Neural cell (in vitro differentiated cells): ENCODE results near the gene TFPI. TPM values are rescaled to one million over a fixed set of nuclear protein-coding genes. Genes with fewer than 3 reads are reported as not detected.

Experiments
- H2AFZ ChIP-seq: fragments of 200-600, 300-800 bp; sonication (generic), shearing (Covaris generic); 2 replicates; pipeline ENCODE4 v1.6.0; 2014; ENCODE audit warnings: low read depth, mild to moderate bottlenecking, antibody characterized with exemption, low read length, moderate library complexity
- H3F3A ChIP-seq: fragments of 200-600 bp; shearing (Covaris generic); 2 replicates; pipeline ENCODE4 v1.6.1; 2016; ENCODE audit warnings: mild to moderate bottlenecking, moderate library complexity, mixed read lengths, antibody characterized with exemption, low read length; ENCODE audit not compliant: insufficient read depth, poor library complexity, severe bottlenecking
- H3K27ac ChIP-seq: fragments of 200-600, 300-800 bp; sonication (generic), shearing (Covaris generic); 2 replicates; pipeline ENCODE4 v1.5.1; 2014; ENCODE audit warnings: mild to moderate bottlenecking, low read length, moderate library complexity
- H3K27me3 ChIP-seq: fragments of 300-800, 200-600 bp; sonication (generic), shearing (Covaris generic); 2 replicates; pipeline ENCODE4 v1.6.0; 2014; ENCODE audit warnings: mild to moderate bottlenecking, low read depth, low read length, moderate library complexity; ENCODE audit not compliant: insufficient read depth
- H3K36me3 ChIP-seq: fragments of 300-800, 200-600 bp; sonication (generic), shearing (Covaris generic); 2 replicates; pipeline ENCODE4 v1.5.1; 2014; ENCODE audit warnings: mild to moderate bottlenecking, antibody characterized with exemption, low read length, moderate library complexity; ENCODE audit not compliant: insufficient read depth
- H3K4me2 ChIP-seq: fragments of 300-800, 200-600 bp; sonication (generic), shearing (Covaris generic); 2 replicates; pipeline ENCODE4 v1.6.0; 2014; ENCODE audit warnings: mild to moderate bottlenecking, low read length
- H3K4me3 ChIP-seq: fragments of 300-800, 200-600 bp; sonication (generic), shearing (Covaris generic); 2 replicates; pipeline ENCODE4 v1.5.1; 2014; ENCODE audit warnings: mild to moderate bottlenecking, low read length, moderate library complexity
- H3K79me2 ChIP-seq: fragments of 200-600 bp; shearing (Covaris generic); replicated peaks from 2 replicates; pipeline ENCODE4 v1.6.0; 2014; ENCODE audit warnings: mild to moderate bottlenecking, low read length, moderate library complexity; ENCODE audit not compliant: insufficient read depth
- H3K9ac ChIP-seq: fragments of 300-800, 200-600 bp; sonication (generic), shearing (Covaris generic); 2 replicates; pipeline ENCODE4 v1.6.1; 2016; ENCODE audit warnings: mild to moderate bottlenecking, low read length, mixed read lengths
- H3K9me2 ChIP-seq: fragments of 200-600 bp; shearing (Covaris generic); 2 replicates; pipeline ENCODE4 v1.6.1; 2016; ENCODE audit warnings: mild to moderate bottlenecking, low read length, mixed read lengths; ENCODE audit not compliant: insufficient read depth
- H3K9me3 ChIP-seq: fragments of 200-600, 300-800 bp; sonication (generic), shearing (Covaris generic); 2 replicates; pipeline ENCODE4 v1.6.1; 2016; ENCODE audit warnings: mild to moderate bottlenecking, mixed run types, low read length, moderate library complexity, mixed read lengths
- H4K20me1 ChIP-seq: fragments of 200-600 bp; shearing (Covaris generic); 2 replicates; pipeline ENCODE4 v1.6.1; 2016; ENCODE audit warnings: mild to moderate bottlenecking, mixed run types; ENCODE audit not compliant: insufficient read depth
- EP300 ChIP-seq: fragments of 450-650 bp; conservative IDR thresholded peaks from 2 replicates; pipeline ENCODE4 v1.6.1; 2014; ENCODE audit warnings: antibody characterized with exemption, mild to moderate bottlenecking, moderate library complexity; ENCODE audit not compliant: poor library complexity, severe bottlenecking
- EZH2 ChIP-seq: fragments of 200-600, 300-800 bp; shearing (Covaris generic), sonication (generic); IDR thresholded peaks from 2 replicates; pipeline ENCODE4 v1.6.1; 2014; ENCODE audit warnings: antibody characterized with exemption, low read length, borderline replicate concordance, mild to moderate bottlenecking; ENCODE audit not compliant: insufficient read depth, poor library complexity, severe bottlenecking
- MXI1 ChIP-seq: fragments of 450-650 bp; conservative IDR thresholded peaks from 2 replicates; pipeline ENCODE4 v1.6.1; 2014; ENCODE audit warnings: antibody characterized with exemption, mild to moderate bottlenecking; ENCODE audit not compliant: poor library complexity, severe bottlenecking
- POLR2AphosphoS5 ChIP-seq: IDR thresholded peaks from 2 replicates; pipeline ENCODE4 v1.6.1; 2012
- RAD21 ChIP-seq: fragments of 450-650 bp; conservative IDR thresholded peaks from 2 replicates; pipeline ENCODE4 v1.6.1; 2014; ENCODE audit warnings: antibody characterized with exemption, mild to moderate bottlenecking, moderate library complexity
- SMC3 ChIP-seq: fragments of 450-650 bp; conservative IDR thresholded peaks from 2 replicates; pipeline ENCODE4 v1.6.1; 2014; ENCODE audit warnings: antibody characterized with exemption, mild to moderate bottlenecking, moderate library complexity; ENCODE audit not compliant: poor library complexity
- TAF1 ChIP-seq: IDR thresholded peaks from 2 replicates; pipeline ENCODE4 v1.6.1; 2012; ENCODE audit warnings: low read depth
- polyA plus RNA-seq: library from polyadenylated mRNA; depleted of rRNA; stranded (reverse); fragments of >200 nt; gene quantifications from 2 replicates; pipeline ENCODE4 v1.2.3, GENCODE V29; 2014
- small RNA-seq, 3 experiments: library from RNA; depleted of rRNA; stranded (forward); fragments of <200 nt; gene quantifications; one replicate each; pipeline ENCODE3, GENCODE V24; 2012
- TF ChIP-seq, protein P1 (sequence below): IDR thresholded peaks from 2 replicates; pipeline ENCODE4 v1.6.1; 2012; ENCODE audit warnings: borderline replicate concordance
- TF ChIP-seq, protein P2 (sequence below): fragments of 450-650 bp; IDR thresholded peaks from 2 replicates; pipeline ENCODE4 v1.5.1; 2014; ENCODE audit warnings: antibody characterized with exemption, mild to moderate bottlenecking, moderate library complexity; ENCODE audit not compliant: poor library complexity, severe bottlenecking

Gene TFPI
- polyA plus RNA-seq, 1 donor from 2014 or later: 0.51 TPM

DNA sequence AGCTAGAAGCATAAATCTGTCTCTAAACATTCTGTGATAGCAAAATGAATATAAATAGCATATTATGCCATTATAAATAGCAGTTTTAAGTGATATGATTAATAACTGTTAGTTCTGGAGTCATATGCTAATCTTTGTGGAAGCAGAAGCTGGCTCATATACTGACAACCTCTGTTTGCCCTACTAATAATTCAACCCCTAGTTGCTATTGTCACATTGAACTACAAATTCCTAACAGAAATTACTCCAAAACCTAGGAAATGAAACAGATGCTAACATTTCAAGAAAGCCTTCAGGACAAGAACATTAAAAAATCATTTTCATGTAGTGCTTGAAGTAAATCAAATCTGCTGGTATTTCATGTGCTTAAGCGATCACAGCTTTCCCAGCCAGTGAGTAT lies 134.4 kb downstream of the TFPI start:
- H3F3A ChIP-seq: no peaks in the 10 kb centered on the region
- no peak overlapping the region for H3K4me3 ChIP-seq
- no peaks in the 10 kb centered on the region for H3K9me2 ChIP-seq
- H3K9me3 ChIP-seq: no peaks in the 10 kb centered on the region
- TF ChIP-seq MXI1: no peak
- no peak for TF ChIP-seq POLR2AphosphoS5
- no peak for TF ChIP-seq RAD21
- no peak for TF ChIP-seq TAF1
- TF ChIP-seq SMC3: no peak
- no peak for TF ChIP-seq EP300
- TF ChIP-seq, protein P1, sequence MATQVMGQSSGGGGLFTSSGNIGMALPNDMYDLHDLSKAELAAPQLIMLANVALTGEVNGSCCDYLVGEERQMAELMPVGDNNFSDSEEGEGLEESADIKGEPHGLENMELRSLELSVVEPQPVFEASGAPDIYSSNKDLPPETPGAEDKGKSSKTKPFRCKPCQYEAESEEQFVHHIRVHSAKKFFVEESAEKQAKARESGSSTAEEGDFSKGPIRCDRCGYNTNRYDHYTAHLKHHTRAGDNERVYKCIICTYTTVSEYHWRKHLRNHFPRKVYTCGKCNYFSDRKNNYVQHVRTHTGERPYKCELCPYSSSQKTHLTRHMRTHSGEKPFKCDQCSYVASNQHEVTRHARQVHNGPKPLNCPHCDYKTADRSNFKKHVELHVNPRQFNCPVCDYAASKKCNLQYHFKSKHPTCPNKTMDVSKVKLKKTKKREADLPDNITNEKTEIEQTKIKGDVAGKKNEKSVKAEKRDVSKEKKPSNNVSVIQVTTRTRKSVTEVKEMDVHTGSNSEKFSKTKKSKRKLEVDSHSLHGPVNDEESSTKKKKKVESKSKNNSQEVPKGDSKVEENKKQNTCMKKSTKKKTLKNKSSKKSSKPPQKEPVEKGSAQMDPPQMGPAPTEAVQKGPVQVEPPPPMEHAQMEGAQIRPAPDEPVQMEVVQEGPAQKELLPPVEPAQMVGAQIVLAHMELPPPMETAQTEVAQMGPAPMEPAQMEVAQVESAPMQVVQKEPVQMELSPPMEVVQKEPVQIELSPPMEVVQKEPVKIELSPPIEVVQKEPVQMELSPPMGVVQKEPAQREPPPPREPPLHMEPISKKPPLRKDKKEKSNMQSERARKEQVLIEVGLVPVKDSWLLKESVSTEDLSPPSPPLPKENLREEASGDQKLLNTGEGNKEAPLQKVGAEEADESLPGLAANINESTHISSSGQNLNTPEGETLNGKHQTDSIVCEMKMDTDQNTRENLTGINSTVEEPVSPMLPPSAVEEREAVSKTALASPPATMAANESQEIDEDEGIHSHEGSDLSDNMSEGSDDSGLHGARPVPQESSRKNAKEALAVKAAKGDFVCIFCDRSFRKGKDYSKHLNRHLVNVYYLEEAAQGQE: no peak
- no peak for TF ChIP-seq EZH2
- TF ChIP-seq, protein P2, sequence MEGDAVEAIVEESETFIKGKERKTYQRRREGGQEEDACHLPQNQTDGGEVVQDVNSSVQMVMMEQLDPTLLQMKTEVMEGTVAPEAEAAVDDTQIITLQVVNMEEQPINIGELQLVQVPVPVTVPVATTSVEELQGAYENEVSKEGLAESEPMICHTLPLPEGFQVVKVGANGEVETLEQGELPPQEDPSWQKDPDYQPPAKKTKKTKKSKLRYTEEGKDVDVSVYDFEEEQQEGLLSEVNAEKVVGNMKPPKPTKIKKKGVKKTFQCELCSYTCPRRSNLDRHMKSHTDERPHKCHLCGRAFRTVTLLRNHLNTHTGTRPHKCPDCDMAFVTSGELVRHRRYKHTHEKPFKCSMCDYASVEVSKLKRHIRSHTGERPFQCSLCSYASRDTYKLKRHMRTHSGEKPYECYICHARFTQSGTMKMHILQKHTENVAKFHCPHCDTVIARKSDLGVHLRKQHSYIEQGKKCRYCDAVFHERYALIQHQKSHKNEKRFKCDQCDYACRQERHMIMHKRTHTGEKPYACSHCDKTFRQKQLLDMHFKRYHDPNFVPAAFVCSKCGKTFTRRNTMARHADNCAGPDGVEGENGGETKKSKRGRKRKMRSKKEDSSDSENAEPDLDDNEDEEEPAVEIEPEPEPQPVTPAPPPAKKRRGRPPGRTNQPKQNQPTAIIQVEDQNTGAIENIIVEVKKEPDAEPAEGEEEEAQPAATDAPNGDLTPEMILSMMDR: no peak
- H3K79me2 ChIP-seq: no peaks in the 10 kb centered on the region
- H3K27ac ChIP-seq: no peak overlapping the region
- no peaks in the 10 kb centered on the region for H3K27me3 ChIP-seq
- H3K4me2 ChIP-seq: no peak overlapping the region
- no peak overlapping the region for H3K9ac ChIP-seq
- H2AFZ ChIP-seq: no peak overlapping the region
- no peaks in the 10 kb centered on the region for H4K20me1 ChIP-seq
- no peaks in the 10 kb centered on the region for H3K36me3 ChIP-seq

DNA sequence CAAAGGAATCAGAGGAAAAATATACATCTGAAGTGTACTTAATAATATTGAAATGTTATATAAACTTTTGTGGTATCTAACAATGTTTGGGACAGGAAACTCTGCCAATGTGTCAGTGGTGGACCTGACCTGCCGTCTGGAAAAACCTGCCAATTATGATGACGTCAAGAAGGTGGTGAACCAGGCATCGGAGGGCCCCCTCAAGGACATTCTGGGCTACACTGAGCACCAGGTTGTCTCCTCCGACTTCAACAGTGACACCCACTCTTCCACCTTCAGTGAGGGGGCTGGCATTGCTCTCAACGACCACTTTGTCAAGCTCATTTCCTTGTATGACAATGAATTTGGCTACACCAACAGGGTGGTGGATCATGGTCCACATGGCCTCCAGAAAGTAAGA lies 138.8 kb downstream of the TFPI start:
- no peaks in the 10 kb centered on the region for H3K27me3 ChIP-seq

More for the DNA sequence above, 138.8 kb downstream of the TFPI start:
- Histone ChIP-seq H3K79me2 (no peaks in the 10 kb centered on the region), H3K36me3 (no peaks in the 10 kb centered on the region), H3K4me3 (no peak overlapping the region), H3K9ac (no peak overlapping the region), H3F3A (no peaks in the 10 kb centered on the region), H3K27ac (no peak overlapping the region), H4K20me1 (no peaks in the 10 kb centered on the region), H3K9me2 (no peaks in the 10 kb centered on the region), H2AFZ (no peak overlapping the region), H3K4me2 (no peak overlapping the region), H3K9me3 (no peaks in the 10 kb centered on the region)
- TF ChIP-seq TAF1: no peak

Small RNA genes lying within 50 kb of the gene (small RNA-seq; reads per million reads assigned to genes)
- 0 reads per million in 3 experiments for gene GAPDHP59

Other genes starting within 250 kb of the TFPI start
- gene CALCRL, start 106.2 kb downstream of the TFPI start, polyA plus RNA-seq: 0.14 and 0.95 TPM in 2 replicates